LNCaP clone FGC (cell line): ENCODE data around the gene FAM25G.
"Not testable (repeated sequence)": the region's sequence is repeated elsewhere in the genome, so short reads cannot be mapped to it uniquely, and the experiment has no call there.

ENCODE experiments used
- DNase-seq: peaks from one replicate; pipeline ENCODE4 v3.0.0-alpha.2; 2011; ENCODE audit warnings: low read depth
- H3K4me3 ChIP-seq: 2 replicates; pipeline ENCODE4 v1.5.1; 2011; ENCODE audit warnings: mild to moderate bottlenecking, low read depth, low read length, control low read depth
- TF ChIP-seq, protein P1 (sequence below): IDR thresholded peaks from 2 replicates; pipeline ENCODE4 v1.5.1; 2012; ENCODE audit warnings: mild to moderate bottlenecking; ENCODE audit not compliant: control insufficient read depth, insufficient read depth; ENCODE audit errors: extremely low read depth

Gene FAM25G

GRCh38 chr10:47456079-47456785 lies 35.3 kb downstream of the FAM25G start:
- no peak for DNase-seq
- TF ChIP-seq, protein P1, sequence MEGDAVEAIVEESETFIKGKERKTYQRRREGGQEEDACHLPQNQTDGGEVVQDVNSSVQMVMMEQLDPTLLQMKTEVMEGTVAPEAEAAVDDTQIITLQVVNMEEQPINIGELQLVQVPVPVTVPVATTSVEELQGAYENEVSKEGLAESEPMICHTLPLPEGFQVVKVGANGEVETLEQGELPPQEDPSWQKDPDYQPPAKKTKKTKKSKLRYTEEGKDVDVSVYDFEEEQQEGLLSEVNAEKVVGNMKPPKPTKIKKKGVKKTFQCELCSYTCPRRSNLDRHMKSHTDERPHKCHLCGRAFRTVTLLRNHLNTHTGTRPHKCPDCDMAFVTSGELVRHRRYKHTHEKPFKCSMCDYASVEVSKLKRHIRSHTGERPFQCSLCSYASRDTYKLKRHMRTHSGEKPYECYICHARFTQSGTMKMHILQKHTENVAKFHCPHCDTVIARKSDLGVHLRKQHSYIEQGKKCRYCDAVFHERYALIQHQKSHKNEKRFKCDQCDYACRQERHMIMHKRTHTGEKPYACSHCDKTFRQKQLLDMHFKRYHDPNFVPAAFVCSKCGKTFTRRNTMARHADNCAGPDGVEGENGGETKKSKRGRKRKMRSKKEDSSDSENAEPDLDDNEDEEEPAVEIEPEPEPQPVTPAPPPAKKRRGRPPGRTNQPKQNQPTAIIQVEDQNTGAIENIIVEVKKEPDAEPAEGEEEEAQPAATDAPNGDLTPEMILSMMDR = no peak
- no peak overlapping the region for H3K4me3 ChIP-seq

GRCh38 chr10:47455350-47456078 lies 36.0 kb downstream of the FAM25G start:
- not testable (repeated sequence) for DNase-seq, H3K4me3 ChIP-seq

DNA sequence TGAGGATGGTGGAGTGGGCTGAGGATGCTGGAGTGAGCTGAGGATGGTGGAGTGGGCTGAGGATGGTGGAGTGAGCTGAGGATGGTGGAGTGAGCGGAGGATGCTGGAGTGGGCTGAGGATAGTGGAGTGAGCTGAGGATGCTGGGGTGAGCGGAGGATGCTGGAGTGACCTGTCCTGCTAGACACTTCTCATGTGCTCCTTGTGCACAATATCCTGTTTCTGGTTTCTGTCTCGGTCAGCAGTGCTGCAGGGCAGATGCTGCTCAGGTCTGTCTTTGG lies 36.8 kb downstream of the FAM25G start:
- TF ChIP-seq, protein P1 = no peak
- H3K4me3 ChIP-seq = no peak overlapping the region
- no peak for DNase-seq

GRCh38 chr10:47454008-47454779 lies 37.3 kb downstream of the FAM25G start:
- H3K4me3 ChIP-seq = no peak overlapping the region
- TF ChIP-seq, protein P1 = no peak
- DNase-seq = no peak

GRCh38 chr10:47453141-47454007 lies 38.1 kb downstream of the FAM25G start:
- TF ChIP-seq, protein P1 = no peak
- no peak for DNase-seq
- no peak overlapping the region for H3K4me3 ChIP-seq

DNA sequence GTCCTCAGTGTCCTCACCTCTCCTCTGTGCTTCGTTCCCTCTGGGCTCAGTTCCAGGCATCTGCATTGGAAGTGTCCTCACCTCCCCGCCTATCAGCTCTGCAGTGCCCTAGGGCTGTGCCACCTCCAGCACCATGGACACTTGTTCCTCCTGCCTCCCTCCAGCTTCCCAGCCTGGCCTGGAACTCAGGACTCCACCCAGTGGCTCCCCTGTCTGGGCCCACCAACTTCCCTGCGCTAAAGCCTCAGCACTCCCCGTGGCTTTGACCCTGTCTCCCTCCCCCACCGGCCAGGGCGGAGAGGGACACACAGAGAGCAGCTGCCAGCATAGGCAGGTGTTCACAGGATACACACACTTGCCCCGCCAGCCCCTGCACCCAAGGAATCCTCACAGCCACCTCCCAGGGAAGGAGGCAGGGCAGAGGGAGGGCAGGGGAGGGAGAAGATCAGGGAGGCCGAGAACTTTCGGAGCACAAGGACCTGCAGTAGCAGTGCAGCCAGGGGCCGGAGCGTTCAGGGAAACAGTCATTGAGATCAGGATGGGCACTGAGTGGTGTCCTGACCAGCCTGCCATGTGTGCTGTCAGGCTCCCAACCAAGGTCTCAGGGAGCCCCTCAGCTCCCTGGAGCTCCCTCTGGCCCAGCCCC lies 38.9 kb downstream of the FAM25G start:
- no peak overlapping the region for H3K4me3 ChIP-seq
- no peak for DNase-seq
- TF ChIP-seq, protein P1 = no peak
